ENCODE measurements around the gene TMED6.

Gene TMED6

DNA sequence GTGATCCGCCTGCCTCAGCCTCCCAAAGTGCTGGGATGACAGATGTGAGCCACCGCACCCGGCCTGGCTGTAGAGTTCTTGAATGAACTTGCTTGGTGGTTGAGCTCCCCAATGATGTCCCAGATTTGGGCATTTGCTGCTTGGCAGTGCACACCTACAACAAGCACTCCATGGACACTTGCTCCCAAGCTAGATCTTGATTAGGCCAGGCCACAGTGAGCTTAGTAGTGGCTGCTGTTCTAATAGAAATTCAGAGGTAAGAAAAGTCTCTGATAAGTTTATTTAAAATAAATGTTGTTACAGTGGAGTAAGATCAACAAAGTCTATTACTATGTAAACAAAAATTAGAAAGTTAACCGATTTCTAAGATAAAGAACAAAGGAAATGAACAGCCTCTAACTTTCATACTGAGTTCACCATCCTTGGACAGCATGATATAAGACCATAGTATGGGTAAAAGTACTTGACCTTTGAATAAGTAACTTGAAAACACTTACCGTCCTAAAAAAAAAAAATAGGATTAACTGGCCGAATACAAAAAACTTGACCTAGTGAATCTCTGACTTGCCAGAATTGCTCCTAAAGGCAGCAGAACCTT is 951 bp downstream of the TMED6 start:
- DNase-seq = no peak

DNA sequence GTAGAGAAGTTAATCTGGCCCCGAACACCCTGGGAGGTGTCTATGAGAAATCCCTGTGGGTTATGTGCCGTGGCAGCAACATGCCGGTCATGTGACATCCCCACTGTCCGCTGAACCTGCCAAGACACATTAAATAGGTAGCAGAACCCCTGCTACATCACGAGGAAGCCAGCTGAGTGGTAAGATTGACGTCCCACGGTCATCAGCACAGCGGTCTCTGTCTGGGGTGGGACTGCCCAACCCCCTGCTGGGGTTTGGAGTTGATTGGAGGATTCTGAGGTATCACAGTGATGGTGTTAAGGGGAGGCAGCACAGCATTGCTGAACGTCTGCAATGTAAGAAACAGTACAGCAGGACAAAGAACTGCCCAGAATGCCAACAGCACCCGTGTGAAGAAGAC is 2.0 kb downstream of the TMED6 start:
- DNase-seq = no peak

DNA sequence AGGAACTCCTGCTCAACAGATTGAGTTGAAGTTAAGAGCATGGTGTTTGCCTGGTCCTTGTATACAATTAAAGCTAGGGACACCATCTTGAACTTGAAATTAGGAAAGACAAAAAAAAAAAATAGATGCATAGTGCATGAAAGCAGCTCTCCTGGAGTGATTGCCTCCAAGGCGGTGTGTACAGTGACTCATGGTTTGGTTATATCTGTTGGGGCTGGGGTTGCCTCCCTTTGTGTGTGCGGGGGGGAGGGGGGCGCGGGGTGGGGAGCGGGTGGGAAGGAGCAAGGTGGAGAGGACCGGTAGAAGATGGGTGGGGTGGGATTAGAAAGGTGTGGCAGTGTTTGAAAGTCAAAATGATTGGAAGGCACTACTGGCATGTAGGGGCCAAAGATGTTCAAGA is 3.4 kb downstream of the TMED6 start:
- no peak for DNase-seq

DNA sequence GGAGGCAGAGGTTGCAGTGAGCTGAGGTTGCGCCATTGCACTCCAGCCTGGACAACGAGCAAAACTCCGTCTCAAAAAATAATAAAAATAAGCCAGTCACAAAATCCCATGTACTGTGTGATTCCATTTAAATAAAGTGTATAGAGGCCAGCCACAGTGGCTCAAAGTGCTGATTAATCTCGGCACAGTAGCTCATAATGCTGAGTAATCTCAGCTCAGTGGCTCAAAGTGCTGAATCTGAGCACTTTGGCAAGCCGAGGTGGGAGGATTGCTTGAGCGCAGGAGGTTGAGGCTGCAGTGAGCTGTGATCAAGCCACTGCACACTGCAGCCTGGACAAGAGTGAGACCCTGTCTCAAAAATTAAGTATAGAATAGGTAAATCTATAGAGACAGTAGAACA is 4.9 kb downstream of the TMED6 start:
- DNase-seq = no peak

- DNase-seq = no peak
Measured at GRCh38 chr16:69345923-69346322, 5.7 kb downstream of the TMED6 start.

- DNase-seq = no peak
Measured at GRCh38 chr16:69344171-69344570, 7.4 kb downstream of the TMED6 start.

- DNase-seq = no peak
Measured at GRCh38 chr16:69340095-69340644, 11.4 kb downstream of the TMED6 start.

GRCh38 chr16:69339289-69340094 is 12.1 kb downstream of the TMED6 start, which contains the start of the genes COG8 and NIP7:
Gene COG8, minus strand, starts transcription at chr16:69339564. Its CDS starts 12 bp downstream, at chr16:69339552.
Gene NIP7, plus strand, starts transcription at chr16:69339772. Its CDS starts 58 bp downstream, at chr16:69339830.
- DNase-seq = peak; percentile 93

DNA sequence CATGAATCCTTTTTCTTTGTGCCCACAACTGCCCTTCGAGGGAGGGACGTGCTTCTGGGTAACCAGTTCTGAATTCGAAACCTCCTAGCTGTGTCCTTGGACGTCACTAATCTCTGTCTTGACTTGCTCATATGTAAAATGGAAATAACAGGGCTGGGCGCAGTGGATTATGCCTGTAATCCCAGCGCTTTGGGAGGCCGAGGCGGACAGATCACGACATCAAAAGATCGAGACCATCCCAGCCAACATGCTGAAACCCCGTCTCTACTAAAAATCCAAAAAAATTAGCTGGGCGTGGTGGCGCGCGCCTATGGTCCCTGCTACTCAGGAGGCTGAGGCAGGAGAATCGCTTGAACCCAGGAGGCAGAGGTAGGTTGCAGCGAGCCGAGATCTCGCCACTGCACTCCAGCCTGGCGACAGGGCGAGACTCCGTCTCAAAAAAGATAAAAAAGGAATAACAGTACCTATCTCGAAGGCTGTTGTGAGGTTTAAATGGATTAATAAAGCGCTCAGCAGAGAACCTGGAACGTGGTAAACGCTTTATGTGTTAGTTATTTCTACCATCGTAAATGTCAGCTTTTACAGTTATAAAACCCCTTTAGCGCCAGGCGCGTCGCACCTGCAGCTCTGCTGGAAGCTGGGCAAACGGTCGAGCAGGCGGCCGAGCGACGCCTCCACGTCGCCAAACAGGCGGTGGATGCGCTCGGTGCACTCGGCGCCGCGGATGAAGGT is 12.9 kb downstream of the TMED6 start:
- DNase-seq = no peak

DNA sequence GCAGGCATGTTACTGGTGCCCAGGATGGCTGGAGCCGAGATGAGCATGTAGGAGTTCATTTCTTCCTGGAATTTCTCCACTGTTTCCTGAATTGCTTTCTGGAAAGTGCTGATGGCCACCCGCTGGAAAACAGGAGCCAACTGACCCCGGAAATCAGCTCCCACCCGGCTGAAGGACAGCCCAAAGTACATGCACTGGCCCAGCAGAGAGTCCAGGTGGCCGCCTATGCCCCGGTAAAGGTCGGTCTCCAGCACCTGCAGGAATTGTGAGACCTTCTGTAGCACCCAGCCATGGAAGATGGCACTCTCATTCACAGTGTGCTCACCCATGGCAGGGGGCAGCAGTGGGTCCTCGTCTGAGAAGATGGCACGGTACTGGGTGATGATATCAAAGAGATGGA is 16.9 kb downstream of the TMED6 start:
- DNase-seq = no peak

DNA sequence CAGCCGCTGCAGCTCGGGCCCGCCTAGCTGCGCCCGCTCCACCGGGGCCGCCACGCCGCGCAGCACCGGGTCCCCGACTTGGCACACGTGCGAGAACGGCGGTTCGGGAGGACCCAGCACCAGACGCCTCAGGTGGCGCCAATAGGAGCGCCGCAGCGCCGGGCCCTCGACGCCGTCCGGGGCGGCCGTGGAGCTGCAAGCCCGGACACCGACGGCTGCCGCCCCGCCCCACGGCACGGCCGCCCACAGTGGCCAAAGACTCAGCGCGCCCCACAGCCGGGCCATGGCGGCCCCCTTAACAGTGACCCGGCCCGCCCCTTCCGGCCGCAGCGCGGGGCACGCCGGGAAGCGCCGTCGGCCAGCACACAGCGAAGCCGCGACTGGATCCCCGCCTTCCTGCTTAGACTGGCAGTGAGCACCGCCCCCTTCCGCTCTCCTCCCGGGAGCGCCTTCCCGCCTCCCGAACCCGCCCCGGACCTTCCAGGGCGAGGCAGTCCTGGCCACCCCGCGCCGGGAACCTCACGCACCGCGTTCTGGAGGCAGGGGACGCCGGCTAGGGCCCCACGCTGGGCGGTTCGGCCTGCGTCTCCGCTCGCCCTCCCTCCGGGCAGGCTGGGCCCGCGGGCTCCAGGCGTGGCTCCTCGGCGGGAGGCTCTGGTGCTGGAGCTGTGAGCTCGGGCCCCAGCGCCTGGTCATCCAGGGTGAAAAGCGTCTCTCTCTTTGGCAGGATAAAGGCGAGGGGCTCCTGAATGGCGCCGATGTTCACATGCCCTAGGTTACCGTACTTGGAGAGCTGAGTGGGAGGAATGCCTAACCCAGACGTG is 21.1 kb downstream of the TMED6 start, which contains the start of gene PDF:
PDF (minus strand) TSS at position 303 of the 824 bp plus-strand sequence; CDS start at position 285, 18 bp downstream.
- peak; percentile 68 for DNase-seq

DNA sequence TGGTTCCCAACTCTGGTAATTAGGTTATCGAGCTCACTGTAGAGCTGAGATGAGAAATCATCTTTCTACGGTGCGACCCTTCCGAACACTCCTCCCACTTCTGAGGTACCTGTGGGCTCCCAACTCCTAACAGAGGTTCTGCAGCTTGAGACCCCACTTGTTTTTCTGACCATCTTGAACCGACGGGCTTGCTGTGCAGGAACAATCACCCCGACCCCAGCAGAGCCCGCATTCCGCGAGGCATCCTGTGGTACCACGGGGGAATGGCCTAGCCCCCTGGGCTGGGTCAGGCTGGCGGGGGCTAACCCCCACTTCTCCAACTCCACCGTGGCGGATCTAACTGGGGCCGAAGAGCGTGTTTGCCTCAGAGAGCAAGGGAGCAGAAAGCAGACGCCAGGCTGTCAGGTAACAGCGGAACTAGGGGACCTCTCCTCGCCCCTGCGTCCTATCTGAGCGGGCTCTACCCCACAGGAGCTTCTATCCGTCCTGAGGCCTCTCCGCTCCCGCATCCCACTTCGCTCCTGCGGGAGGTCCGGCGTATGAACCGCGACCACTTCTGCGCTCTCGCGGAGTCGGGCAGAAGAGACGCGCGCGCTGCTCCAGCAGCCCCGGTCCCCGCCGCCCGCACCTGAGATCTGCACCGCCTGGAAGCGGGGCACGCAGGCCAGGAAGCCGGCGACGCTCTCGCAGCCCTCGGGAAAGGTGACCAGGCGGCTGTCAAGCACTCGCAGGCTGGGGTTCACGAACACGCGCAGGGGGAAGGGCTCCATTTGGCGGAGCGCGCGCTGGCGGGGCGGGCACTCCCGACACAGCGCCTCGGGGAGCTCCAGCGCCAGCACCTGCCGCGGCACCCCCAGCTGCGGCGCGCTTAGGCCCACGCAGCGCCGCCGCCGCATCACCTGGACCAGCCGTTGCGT is 22.0 kb downstream of the TMED6 start:
- no peak for DNase-seq

- no peak for DNase-seq
Measured at GRCh38 chr16:69328854-69329316, 22.7 kb downstream of the TMED6 start.

DNA sequence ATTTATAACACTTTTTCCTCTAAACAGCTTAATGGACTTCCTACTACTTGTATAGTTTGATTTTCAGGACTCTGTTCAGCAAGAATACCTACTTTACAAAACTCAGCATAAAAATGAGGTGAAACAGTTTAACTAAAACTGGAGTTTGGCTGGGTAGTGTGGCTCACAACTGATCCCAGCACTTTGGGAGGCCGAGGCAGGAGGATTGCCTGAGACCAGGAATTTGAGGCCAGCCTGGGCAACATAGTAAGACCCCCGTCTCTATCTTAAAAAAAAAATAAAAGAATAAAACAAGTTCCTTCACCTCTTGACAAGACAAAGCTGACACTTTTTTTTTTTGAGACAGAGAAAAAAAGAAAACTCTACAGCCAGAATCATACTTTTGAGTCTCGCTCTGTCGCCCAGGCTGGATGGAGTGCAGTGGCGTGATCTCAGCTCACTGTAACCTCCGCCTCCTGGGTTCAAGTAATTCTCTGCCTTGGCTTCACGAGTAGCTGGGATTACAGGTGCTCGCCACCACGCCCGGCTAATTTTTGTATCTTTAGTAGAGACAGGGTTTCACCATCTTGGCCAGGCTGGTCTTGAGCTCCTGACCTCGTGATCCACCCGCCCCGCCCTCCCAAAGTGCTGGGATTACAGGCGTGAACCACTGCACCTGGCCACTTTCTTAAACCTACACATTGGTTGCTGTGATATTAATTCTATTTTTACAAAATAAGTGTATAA is 23.8 kb downstream of the TMED6 start:
- no peak for DNase-seq

DNA sequence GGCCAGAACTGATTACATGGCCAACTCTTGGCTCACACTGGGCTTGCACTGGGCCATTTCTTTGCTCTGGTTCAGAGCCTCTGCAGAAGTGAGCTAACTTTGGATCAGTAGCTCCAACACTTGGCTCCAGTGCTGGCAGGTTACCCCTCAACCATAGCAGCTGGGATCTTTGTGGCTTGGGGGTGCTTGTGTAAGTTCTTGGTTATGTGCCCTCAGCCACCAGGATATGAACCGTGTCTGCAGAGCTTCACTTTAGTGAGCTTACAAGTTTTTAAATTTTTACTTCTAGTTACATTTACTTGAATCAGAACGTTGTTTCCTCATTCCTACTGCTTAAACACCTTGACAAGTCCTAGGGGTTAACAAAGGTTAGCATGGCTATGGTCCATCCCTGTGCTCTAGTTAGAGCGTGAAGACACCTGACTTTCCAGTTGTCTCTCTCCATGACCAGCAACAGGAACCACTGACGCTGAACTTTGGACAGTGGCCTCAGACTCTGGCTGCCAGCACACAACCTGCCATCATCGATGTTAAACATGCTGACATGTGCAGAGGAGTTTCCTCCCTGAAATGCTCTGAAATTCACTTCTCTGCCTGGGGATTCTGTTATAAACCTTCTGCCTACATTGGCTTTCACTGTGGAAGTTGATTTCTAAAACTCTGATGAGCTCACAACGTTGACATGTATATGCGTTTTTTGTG is 25.3 kb downstream of the TMED6 start:
- DNase-seq = no peak

GRCh38 chr16:69325784-69326171 is 25.8 kb downstream of the TMED6 start:
- no peak for DNase-seq

GRCh38 chr16:69324585-69325253 is 26.9 kb downstream of the TMED6 start:
- no peak for DNase-seq

DNA sequence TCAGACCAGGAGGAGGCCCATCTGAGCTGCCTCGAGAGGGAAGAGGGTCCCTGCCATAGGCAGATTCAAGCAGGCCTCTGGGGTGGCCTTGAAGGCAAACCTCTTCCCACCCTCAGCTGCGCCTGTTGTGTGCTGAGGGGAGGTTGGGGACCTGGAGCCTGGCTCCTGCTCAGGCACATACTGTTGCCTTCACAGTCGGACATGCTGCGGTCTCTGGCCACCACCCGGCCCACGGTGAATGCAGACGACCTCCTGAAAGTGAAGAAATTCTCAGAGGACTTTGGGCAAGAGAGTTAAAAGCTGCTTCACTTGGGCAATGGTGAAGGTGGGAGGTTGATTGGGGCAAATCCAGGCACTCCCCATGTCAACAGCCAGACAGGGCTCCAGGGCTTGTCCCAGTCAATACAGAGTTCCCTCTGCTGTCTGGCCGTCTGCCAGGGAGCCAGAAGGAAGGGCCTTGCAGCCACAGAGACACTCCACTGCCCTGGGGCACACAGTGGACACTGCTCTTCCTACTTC is 27.5 kb downstream of the TMED6 start:
- DNase-seq = no peak

- no peak for DNase-seq
Measured at GRCh38 chr16:69323415-69323814, 28.2 kb downstream of the TMED6 start.
